ENCODE data around the gene SCUBE1.

Gene SCUBE1

DNA sequence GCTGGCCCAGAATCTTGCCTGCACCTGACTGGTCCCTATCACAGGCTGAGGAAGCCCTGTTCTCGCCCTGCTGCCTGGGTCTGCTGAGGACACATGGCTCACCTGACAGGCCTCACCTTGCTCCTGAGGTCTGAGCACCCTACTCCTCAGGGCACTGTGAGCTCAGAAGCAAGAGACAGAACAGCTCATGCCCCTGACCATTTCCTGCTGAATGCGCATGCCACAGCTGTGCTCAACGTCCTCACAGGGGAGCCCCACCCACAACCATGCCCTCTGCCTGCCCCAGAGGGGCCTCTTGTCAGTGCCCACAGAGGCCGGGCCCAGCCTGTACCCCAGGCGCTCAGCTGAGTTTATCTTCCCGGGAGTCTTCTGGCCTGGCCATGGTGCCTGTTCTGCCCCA lies 194.6 kb downstream of the SCUBE1 start:
- H2AFZ ChIP-seq: no peak overlapping the region
- H3K4me2 ChIP-seq (ENCODE audit: low read length): no peak overlapping the region
- H3K27me3 ChIP-seq (ENCODE audit: control insufficient read depth, insufficient read depth, low read length): no peaks in the 10 kb centered on the region
- no peak overlapping the region for H3K9ac ChIP-seq
- H3K79me2 ChIP-seq: no peaks in the 10 kb centered on the region
- H3K4me1 ChIP-seq: peaks cover 3% of the 10 kb centered on the region
- H3K9me3 ChIP-seq (ENCODE audit: control insufficient read depth, low read length): no peaks in the 10 kb centered on the region
- TF ChIP-seq, protein P1, sequence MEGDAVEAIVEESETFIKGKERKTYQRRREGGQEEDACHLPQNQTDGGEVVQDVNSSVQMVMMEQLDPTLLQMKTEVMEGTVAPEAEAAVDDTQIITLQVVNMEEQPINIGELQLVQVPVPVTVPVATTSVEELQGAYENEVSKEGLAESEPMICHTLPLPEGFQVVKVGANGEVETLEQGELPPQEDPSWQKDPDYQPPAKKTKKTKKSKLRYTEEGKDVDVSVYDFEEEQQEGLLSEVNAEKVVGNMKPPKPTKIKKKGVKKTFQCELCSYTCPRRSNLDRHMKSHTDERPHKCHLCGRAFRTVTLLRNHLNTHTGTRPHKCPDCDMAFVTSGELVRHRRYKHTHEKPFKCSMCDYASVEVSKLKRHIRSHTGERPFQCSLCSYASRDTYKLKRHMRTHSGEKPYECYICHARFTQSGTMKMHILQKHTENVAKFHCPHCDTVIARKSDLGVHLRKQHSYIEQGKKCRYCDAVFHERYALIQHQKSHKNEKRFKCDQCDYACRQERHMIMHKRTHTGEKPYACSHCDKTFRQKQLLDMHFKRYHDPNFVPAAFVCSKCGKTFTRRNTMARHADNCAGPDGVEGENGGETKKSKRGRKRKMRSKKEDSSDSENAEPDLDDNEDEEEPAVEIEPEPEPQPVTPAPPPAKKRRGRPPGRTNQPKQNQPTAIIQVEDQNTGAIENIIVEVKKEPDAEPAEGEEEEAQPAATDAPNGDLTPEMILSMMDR (IDR thresholded peaks at IDR 0.05): no peak
- no peak overlapping the region for H3K27ac ChIP-seq
- H3K36me3 ChIP-seq (ENCODE audit: control insufficient read depth, insufficient read depth, low read length): no peaks in the 10 kb centered on the region
- no peak overlapping the region for H3K4me3 ChIP-seq (ENCODE audit: low read depth, low read length)

DNA sequence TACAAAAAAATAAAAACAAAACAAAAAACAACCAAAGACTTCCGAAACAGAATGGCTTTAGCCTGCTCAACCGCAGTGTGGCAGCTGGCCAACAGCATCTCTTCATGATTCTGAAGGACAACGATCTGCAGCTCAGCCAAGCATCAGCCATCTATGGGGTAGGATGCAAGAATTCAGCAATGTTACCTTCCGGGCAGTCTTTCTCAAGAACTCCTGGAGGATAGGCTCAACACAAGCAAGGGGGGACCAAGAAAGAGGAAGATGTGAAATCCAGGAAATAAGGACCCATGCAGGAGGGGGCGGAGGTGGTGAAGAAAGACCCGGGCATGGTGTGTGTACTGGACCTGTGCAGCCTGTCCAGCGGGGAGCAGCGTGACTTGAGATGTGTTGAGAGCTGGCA lies 195.4 kb downstream of the SCUBE1 start:
- no peak overlapping the region for H2AFZ ChIP-seq
- no peak overlapping the region for H3K9ac ChIP-seq
- H3K4me2 ChIP-seq (ENCODE audit: low read length): no peak overlapping the region
- no peaks in the 10 kb centered on the region for H3K36me3 ChIP-seq (ENCODE audit: control insufficient read depth, insufficient read depth, low read length)
- no peaks in the 10 kb centered on the region for H3K9me3 ChIP-seq (ENCODE audit: control insufficient read depth, low read length)
- no peaks in the 10 kb centered on the region for H3K27me3 ChIP-seq (ENCODE audit: control insufficient read depth, insufficient read depth, low read length)
- peaks cover 3% of the 10 kb centered on the region for H3K4me1 ChIP-seq
- TF ChIP-seq, protein P1 (IDR thresholded peaks at IDR 0.05): no peak
- no peak overlapping the region for H3K27ac ChIP-seq
- H3K79me2 ChIP-seq: peaks cover 4% of the 10 kb centered on the region
- H3K4me3 ChIP-seq (ENCODE audit: low read depth, low read length): no peak overlapping the region
